HCT116 (cell line): ENCODE data around the gene CAMK2N1. TPM values are rescaled to one million over a fixed set of nuclear protein-coding genes. Genes with fewer than 3 reads are reported as not detected.

Experiments
- ATAC-seq: fragments of 200-7000 bp; cut with Tn5 transposase; 2 replicates; pipeline ENCODE4 v1.9.1; 2020; ENCODE audit warnings: mild to moderate bottlenecking, moderate library complexity
- BruUV-seq: library from RNA; stranded (reverse); fragments of 400-500 nt; replicated peaks from 2 replicates; lab custom pipeline; 2021; lab: Mats Ljungman, UMichigan
- CTCF ChIA-PET: fragments of 300-600 bp; sonication (Branson Sonifier 250); formaldehyde crosslinking; loops from one replicate; lab custom pipeline; 2021; ENCODE audit warnings: antibody characterized with exemption; lab: Charles Lee
- POLR2A ChIA-PET: fragments of 300-600, 350-600 bp; sonication (Branson Sonifier 250); formaldehyde crosslinking; loops from one replicate; lab custom pipeline; 2021; ENCODE audit warnings: antibody characterized with exemption; lab: Charles Lee
- RAD21 ChIA-PET, 2 experiments: fragments of 300-600 bp; sonication (Branson Sonifier 250); formaldehyde crosslinking; loops; one replicate each; lab custom pipeline; 2023; ENCODE audit warnings: low total read pairs in 2 of 2; ENCODE audit not compliant: uncharacterized antibody in 2 of 2, unreplicated experiment in 2 of 2, low non-redundant PET in 1 of 2; lab: Charles Lee
- DNase-seq: peaks from one replicate; pipeline ENCODE4 v3.0.0-alpha.2; 2010; ENCODE audit warnings: low read depth, low spot score
- H2AFZ ChIP-seq: fragments of 200-600 bp; shearing (Covaris generic), sonication (generic); 2 replicates; pipeline ENCODE4 v1.6.1; 2017; ENCODE audit warnings: low read depth, mixed run types, mixed read lengths, antibody characterized with exemption, low read length; ENCODE audit not compliant: poor library complexity, severe bottlenecking
- H3K27ac ChIP-seq: 2 replicates; pipeline ENCODE4 v1.5.1; 2012; ENCODE audit warnings: low read depth, low read length
- H3K27me3 ChIP-seq: fragments of 200-600 bp; sonication (generic); 2 replicates; pipeline ENCODE4 v1.6.1; 2016; ENCODE audit warnings: mixed run types, low read length, mixed read lengths; ENCODE audit not compliant: insufficient read depth
- H3K36me3 ChIP-seq, 2 experiments: fragments of 200-500 bp in 1 of 2; fragments of 200-600 bp in 1 of 2; sonication (Bioruptor generic) in 1 of 2; sonication (generic) in 1 of 2; 2 replicates each; pipeline versions ENCODE4 v1.5.1 to v1.6.1; 2014 to 2016; ENCODE audit warnings: low read length in 2 of 2, inconsistent platforms in 1 of 2, mixed read lengths in 1 of 2, mixed run types in 1 of 2; ENCODE audit not compliant: insufficient read depth in 2 of 2, control insufficient read depth in 1 of 2
- H3K4me1 ChIP-seq, 2 experiments: fragments of 200-600 bp in 1 of 2; sonication (generic) in 1 of 2; 2 replicates each; pipeline versions ENCODE4 v1.5.1 to v1.6.1; 2012 to 2017; ENCODE audit warnings: low read length in 2 of 2, inconsistent platforms in 1 of 2, mild to moderate bottlenecking in 1 of 2, mixed read lengths in 1 of 2, mixed run types in 1 of 2, moderate library complexity in 1 of 2; ENCODE audit not compliant: insufficient read depth in 2 of 2, control insufficient read depth in 1 of 2
- H3K4me2 ChIP-seq: fragments of 200-600 bp; sonication (generic); 2 replicates; pipeline ENCODE4 v1.6.1; 2017; ENCODE audit warnings: mixed run types, low read length, mixed read lengths
- H3K4me3 ChIP-seq, 2 experiments: fragments of 200-600 bp in 1 of 2; sonication (generic) in 1 of 2; replicated peaks in 1 of 2; 2 replicates each; pipeline ENCODE4 v1.5.1; 2011 to 2016; ENCODE audit warnings: low read length in 2 of 2, control low read depth in 1 of 2, low read depth in 1 of 2, mild to moderate bottlenecking in 1 of 2, mixed read lengths in 1 of 2, mixed run types in 1 of 2
- H3K79me2 ChIP-seq: fragments of 200-600 bp; sonication (generic); 2 replicates; pipeline ENCODE4 v1.6.1; 2017; ENCODE audit warnings: mild to moderate bottlenecking, mixed run types, low read length, moderate library complexity, mixed read lengths; ENCODE audit not compliant: insufficient read depth
- H3K9ac ChIP-seq: fragments of 200-600 bp; sonication (generic); 2 replicates; pipeline ENCODE4 v1.6.1; 2016; ENCODE audit warnings: low read length, mixed read lengths
- H3K9me2 ChIP-seq: fragments of 200-600 bp; sonication (generic), shearing (Covaris generic); 2 replicates; pipeline ENCODE4 v1.6.1; 2017; ENCODE audit warnings: mixed run types, mild to moderate bottlenecking, moderate library complexity; ENCODE audit not compliant: insufficient read depth
- H3K9me3 ChIP-seq, 2 experiments: fragments of 200-500 bp in 1 of 2; fragments of 200-600 bp in 1 of 2; sonication (Bioruptor generic) in 1 of 2; sonication (generic) in 1 of 2; 2 replicates each; pipeline ENCODE4 v1.6.1; 2014 to 2017; ENCODE audit warnings: low read length in 2 of 2, mixed read lengths in 2 of 2, inconsistent platforms in 1 of 2, low read depth in 1 of 2, mild to moderate bottlenecking in 1 of 2, mixed run types in 1 of 2, moderate library complexity in 1 of 2; ENCODE audit not compliant: control insufficient read depth in 1 of 2, insufficient read depth in 1 of 2
- H4K20me1 ChIP-seq: fragments of 200-600 bp; sonication (generic), shearing (Covaris generic); 2 replicates; pipeline ENCODE4 v1.6.1; 2017; ENCODE audit warnings: mixed run types, mild to moderate bottlenecking, moderate library complexity; ENCODE audit not compliant: insufficient read depth
- CEBPB ChIP-seq: IDR thresholded peaks from 2 replicates; pipeline ENCODE4 v1.6.1; 2012; ENCODE audit warnings: low read depth
- EZH2 ChIP-seq: fragments of 200-600 bp; sonication (generic); IDR thresholded peaks from 2 replicates; pipeline ENCODE4 v1.6.1; 2017; ENCODE audit warnings: antibody characterized with exemption, mixed run types
- RAD21 ChIP-seq: IDR thresholded peaks from 2 replicates; pipeline ENCODE4 v1.6.1; 2012; ENCODE audit warnings: low read depth, mild to moderate bottlenecking
- SP1 ChIP-seq: IDR thresholded peaks from 2 replicates; pipeline ENCODE4 v1.6.1; 2012; ENCODE audit warnings: low read depth
- SRF ChIP-seq: IDR thresholded peaks from 2 replicates; pipeline ENCODE4 v1.6.1; 2012; ENCODE audit warnings: low read depth
- YY1 ChIP-seq: IDR thresholded peaks from 2 replicates; pipeline ENCODE4 v1.6.1; 2011; ENCODE audit warnings: low read length, low read depth, moderate library complexity, mild to moderate bottlenecking; ENCODE audit not compliant: insufficient replicate concordance; ENCODE audit errors: extremely low read depth
- ZBTB33 ChIP-seq: IDR thresholded peaks from 2 replicates; pipeline ENCODE4 v1.6.1; 2011; ENCODE audit warnings: mild to moderate bottlenecking, low read length, moderate library complexity; ENCODE audit not compliant: insufficient replicate concordance; ENCODE audit errors: extremely low read depth
- intact Hi-C: fragments of 100-400 bp; cut with micrococcal nuclease; formaldehyde crosslinking; loops from 2 replicates; pipeline ENCODE4 v1.10.0; 2022
- total RNA-seq: library from RNA; stranded (reverse); gene quantifications from one replicate; pipeline ENCODE4 v1.2.1, GENCODE V29; 2021; ENCODE audit not compliant: unreplicated experiment
- TF ChIP-seq, protein P1 (sequence below), 3 experiments: fragments of 200-600 bp in 1 of 3; sonication (generic) in 1 of 3; IDR thresholded peaks in 2 of 3; conservative IDR thresholded peaks in 1 of 3; 2 replicates each; pipeline ENCODE4 v1.5.1; 2012 to 2017; ENCODE audit warnings: low read depth in 2 of 3, low read length in 2 of 3, antibody characterized with exemption in 1 of 3, borderline replicate concordance in 1 of 3, control low read depth in 1 of 3, mild to moderate bottlenecking in 1 of 3, mixed read lengths in 1 of 3, mixed run types in 1 of 3, moderate library complexity in 1 of 3; ENCODE audit not compliant: insufficient read depth in 1 of 3

Gene CAMK2N1
- total RNA-seq, 1 experiment from 2014 or later, result 20.5 TPM

- no peak overlapping the region for H3K4me3 ChIP-seq
- no peaks in the 10 kb centered on the region for H4K20me1 ChIP-seq
- H3K27ac ChIP-seq, result no peak overlapping the region
- H3K27me3 ChIP-seq, result peaks cover 21% of the 10 kb centered on the region
- no peak overlapping the region for H3K4me2 ChIP-seq
- ChIA-PET CTCF (interaction anchor here (1.2 kb wide), 1 partner anchor 25 kb away, joined by 3 read pairs; no protein-coding TSS in a partner anchor), POLR2A (no interaction called here), RAD21 (no interaction called here)
- no peak for DNase-seq
- intact Hi-C loops, result no loop called here
- H2AFZ ChIP-seq, result no peak overlapping the region
- H3K4me1 ChIP-seq, result peaks cover 2 to 3% of the 10 kb centered on the region in 2 experiments; a peak in 3 of 4 replicates
- no TSS peak for BruUV-seq
- no peaks in the 10 kb centered on the region for H3K9me3 ChIP-seq
- no peaks in the 10 kb centered on the region for H3K9me2 ChIP-seq
- no peaks in the 10 kb centered on the region for H3K36me3 ChIP-seq
- no peak overlapping the region for H3K9ac ChIP-seq
- TF ChIP-seq CEBPB (no peak), YY1 (no peak), ZBTB33 (no peak), RAD21 (peak; percentile 62), SRF (no peak), SP1 (no peak), EZH2 (no peak)
- TF ChIP-seq, protein P1, sequence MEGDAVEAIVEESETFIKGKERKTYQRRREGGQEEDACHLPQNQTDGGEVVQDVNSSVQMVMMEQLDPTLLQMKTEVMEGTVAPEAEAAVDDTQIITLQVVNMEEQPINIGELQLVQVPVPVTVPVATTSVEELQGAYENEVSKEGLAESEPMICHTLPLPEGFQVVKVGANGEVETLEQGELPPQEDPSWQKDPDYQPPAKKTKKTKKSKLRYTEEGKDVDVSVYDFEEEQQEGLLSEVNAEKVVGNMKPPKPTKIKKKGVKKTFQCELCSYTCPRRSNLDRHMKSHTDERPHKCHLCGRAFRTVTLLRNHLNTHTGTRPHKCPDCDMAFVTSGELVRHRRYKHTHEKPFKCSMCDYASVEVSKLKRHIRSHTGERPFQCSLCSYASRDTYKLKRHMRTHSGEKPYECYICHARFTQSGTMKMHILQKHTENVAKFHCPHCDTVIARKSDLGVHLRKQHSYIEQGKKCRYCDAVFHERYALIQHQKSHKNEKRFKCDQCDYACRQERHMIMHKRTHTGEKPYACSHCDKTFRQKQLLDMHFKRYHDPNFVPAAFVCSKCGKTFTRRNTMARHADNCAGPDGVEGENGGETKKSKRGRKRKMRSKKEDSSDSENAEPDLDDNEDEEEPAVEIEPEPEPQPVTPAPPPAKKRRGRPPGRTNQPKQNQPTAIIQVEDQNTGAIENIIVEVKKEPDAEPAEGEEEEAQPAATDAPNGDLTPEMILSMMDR (IDR thresholded peaks at IDR 0.05 in 2 of 3, conservative IDR thresholded peaks at IDR 0.05 in 1 of 3; ENCODE audit: borderline replicate concordance in 1 of 3, insufficient read depth in 1 of 3, low read depth in 2 of 3, low read length in 2 of 3), result peak; percentile 28 to 37 (median 29); a peak in 4 of 6 replicates
- peak; percentile 63; the same call in 1 of the 2 replicates for ATAC-seq
- no peaks in the 10 kb centered on the region for H3K79me2 ChIP-seq
Observed at GRCh38 chr1:20469406-20470076, 16.5 kb downstream of the CAMK2N1 start.
